Measurements from ENCODE around the gene HINT3.

- TF ChIP-seq ELF4 (IDR thresholded peaks at IDR 0.05), result no peak
- no peak for TF ChIP-seq HDGF (IDR thresholded peaks at IDR 0.05; ENCODE audit: borderline replicate concordance)
These were observed 29.4 kb downstream of the HINT3 start for GRCh38 chr6:125985979-125986300.

Measured in HEK293T (cell line).